SIG-M5 (cell line): ENCODE data around the gene SUGCT.
"Not testable (repeated sequence)": the region's sequence is repeated elsewhere in the genome, so short reads cannot be mapped to it uniquely, and the experiment has no call there.

ENCODE experiments used
- DNase-seq: peaks from one replicate; lab custom pipeline; 2025; lab: John Stamatoyannopoulos, UW

SUGCT gene

GRCh38 chr7:40405991-40406390 is 271.2 kb downstream of the SUGCT start:
- no peak for DNase-seq

DNA sequence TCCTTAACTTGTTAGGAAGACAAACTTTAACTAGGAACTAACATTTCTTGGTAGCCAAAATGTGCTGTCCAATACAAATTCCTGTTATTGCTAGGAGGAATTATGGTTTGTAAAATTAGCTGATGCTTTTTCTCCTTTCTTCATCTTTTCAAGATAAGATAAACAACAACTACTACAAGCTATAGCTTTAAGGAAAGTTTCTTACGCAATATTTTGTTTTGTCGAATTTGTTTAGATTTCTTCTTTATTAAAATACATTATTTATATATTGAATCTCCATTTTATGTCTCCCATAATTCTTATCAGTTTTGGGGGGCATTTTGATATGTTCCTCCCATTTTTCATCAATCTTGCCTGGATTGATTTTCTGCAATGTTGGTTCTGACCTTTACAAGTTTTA is 277.5 kb downstream of the SUGCT start:
- DNase-seq, result no peak

- DNase-seq, result not testable (repeated sequence)
These were observed 279.9 kb downstream of the SUGCT start for GRCh38 chr7:40414704-40415103.

- no peak for DNase-seq
These were observed 283.6 kb downstream of the SUGCT start for GRCh38 chr7:40418448-40418847.

DNA sequence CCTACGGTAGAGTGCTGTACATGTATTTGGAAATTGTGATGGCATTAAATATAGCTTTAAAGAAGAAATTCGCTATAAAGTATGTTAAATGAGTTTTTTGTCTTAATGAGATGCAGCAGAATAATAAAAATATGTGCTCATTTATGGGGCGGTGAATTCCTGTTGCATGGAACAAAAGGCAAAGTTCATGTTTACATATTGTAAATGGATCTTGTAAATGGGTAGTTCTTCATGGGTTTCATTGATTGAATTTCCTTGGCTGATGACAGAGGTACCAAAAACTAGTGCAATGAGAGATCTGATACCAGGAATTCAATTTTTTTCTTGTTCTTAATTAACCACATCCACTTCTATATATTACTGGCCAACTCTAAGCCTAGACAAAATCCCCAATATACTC is 284.2 kb downstream of the SUGCT start:
- no peak for DNase-seq

- DNase-seq, result no peak
These were observed 285.0 kb downstream of the SUGCT start for GRCh38 chr7:40419806-40420205.

- DNase-seq, result no peak
These were observed 286.6 kb downstream of the SUGCT start for GRCh38 chr7:40421433-40421832.

- DNase-seq, result no peak
These were observed 290.9 kb downstream of the SUGCT start for GRCh38 chr7:40425696-40426095.

DNA sequence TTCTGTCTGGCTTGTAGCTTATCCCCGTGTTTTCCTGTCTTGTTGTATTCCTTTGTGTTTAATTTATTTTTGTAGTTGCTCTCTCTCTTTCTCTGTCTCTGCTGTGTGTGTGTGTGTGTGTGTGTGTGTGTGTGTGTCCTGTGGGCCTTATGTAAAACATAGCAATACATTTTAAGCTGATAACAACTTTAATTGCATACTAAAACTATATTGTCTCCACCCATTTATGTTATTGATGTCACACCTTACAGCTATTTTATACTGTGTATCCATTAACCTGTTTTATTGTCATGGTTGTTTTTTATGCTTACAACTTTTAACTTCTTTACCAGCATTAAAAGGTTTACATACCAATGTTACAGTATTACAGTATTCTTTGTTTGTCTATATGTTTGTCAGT is 293.6 kb downstream of the SUGCT start:
- no peak for DNase-seq

- no peak for DNase-seq
These were observed 295.0 kb downstream of the SUGCT start for GRCh38 chr7:40429826-40430225.

DNA sequence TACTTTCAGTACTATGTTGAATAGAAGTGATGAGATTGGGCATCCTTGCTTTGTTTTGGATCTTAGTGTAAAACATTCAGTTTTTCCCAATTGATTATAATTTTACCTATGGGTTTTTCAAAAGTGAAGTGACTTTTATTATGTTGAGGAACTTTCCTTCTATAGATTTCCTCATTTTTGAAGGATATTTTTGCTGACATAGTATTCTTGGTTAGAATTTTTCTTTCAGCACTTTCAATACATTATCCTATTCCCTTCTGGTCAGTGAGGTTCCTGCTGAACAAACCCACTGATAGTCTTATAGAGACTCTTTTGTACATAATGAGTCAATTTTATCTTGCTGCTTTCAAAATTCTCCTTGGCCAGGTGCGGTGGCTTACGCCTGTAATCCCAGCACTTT is 297.2 kb downstream of the SUGCT start:
- DNase-seq, result no peak

DNA sequence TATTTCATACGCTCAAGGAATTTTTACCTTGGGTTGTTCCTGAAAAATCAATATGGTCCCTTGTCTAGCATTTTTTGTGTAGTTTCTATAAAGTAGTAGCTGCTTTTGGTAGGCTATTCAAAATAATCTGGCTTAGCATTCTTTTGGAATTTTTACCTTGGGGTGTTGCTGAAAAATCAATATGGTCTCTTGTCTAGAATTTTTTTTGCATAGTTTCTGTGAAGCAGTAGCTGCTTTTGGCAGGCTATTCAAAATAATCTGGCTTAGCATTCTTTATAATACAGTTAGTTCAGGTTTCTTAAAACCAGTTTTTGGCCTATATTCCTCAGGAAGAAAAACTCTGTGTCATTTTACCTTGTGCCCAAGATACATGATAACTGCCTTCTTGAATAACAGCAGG is 301.9 kb downstream of the SUGCT start:
- no peak for DNase-seq

DNA sequence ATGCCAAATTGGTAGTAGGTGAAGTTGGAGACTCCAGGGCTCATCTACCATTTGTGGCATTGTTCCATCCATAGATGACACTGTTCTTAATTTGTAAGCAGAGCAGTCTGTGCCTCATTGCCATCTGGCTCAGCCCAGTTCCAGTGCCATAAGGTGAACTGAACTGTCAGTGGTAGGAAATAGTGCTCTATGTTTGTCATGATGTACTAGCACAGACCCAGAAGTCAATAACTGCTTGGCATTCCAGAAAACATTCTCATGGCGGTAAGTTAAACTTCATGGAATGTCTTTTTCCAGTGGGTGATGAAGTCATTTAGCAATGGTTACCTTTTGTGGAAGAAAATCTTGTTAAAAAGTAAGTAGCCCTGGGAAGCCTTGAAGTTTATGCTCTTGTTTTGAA is 302.7 kb downstream of the SUGCT start:
- DNase-seq, result no peak

- no peak for DNase-seq
These were observed 303.3 kb downstream of the SUGCT start for GRCh38 chr7:40437936-40438634.

GRCh38 chr7:40439686-40440085 is 304.9 kb downstream of the SUGCT start:
- DNase-seq, result no peak

- no peak for DNase-seq
These were observed 312.5 kb downstream of the SUGCT start for GRCh38 chr7:40447345-40447744.

DNA sequence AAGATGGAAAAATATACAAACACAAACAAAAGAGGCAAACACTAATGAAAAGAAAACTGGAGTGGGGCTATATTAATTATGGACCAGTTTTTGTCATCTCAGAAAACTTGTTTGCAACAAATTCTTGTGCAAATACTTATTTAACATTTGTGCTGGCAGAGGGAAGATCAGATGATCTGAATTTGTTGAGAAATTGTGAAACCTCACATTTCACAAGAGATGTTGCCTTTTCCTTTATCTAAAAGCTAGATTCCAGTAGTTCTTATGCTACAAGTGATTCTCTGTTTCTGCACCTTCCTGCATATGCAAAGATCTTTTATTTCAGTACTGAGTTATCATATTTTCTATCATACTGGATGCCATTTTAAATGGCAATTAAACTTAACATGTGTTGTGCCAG is 320.7 kb downstream of the SUGCT start:
- DNase-seq, result no peak

DNA sequence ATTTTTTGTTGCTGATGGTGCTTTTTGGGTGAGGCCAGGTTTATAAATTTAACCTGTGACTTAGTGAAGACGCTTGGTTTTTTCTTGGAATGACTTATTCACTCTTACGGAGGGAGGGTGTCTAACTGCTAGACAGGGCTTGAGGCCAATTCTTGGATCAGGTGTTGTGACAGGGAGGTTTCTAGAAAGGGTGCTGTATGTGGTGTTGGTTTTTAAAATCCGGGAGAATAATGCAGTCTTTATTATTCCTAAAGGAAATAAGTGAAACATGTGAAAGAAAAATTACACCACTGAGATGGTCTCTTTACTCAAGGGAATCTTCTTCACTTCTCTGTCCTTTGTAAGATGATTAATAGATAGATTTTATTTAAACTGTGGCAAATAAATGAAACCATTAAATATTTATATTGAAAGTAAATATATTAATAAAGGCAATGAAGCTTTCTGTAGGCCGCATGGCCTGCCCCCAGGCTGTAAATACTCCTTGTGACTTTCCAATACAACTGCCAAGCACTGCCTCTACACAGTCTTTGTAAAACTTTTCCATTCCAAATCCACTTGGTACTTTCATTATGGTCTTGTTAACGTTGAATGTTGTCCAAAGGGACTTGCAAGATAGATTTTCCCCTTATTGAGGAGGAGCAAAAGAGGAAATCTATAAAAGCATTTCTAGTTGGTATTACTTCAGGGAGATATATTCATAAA is 323.1 kb downstream of the SUGCT start:
- no peak for DNase-seq

DNA sequence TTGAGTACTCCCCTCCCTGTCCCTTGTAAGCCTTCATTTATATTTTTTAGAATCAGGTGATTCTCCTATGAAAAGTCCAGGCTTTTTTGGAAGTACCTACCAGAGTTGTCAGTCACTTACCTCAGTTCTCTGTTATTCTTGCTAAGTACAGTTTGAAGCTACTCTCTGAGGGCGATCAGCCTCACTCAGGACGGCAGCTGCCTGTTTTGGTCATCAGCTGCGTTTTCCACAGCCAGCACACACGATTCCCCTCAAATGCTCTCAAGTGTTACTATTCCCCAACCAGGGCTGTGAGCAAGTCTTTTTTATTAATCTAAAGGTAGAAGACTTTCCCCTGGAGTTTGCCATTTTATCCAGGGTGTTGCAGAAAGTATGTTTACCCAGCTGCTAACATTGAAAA is 328.6 kb downstream of the SUGCT start:
- DNase-seq, result no peak

- DNase-seq, result no peak
These were observed 334.4 kb downstream of the SUGCT start for GRCh38 chr7:40468891-40469864.

DNA sequence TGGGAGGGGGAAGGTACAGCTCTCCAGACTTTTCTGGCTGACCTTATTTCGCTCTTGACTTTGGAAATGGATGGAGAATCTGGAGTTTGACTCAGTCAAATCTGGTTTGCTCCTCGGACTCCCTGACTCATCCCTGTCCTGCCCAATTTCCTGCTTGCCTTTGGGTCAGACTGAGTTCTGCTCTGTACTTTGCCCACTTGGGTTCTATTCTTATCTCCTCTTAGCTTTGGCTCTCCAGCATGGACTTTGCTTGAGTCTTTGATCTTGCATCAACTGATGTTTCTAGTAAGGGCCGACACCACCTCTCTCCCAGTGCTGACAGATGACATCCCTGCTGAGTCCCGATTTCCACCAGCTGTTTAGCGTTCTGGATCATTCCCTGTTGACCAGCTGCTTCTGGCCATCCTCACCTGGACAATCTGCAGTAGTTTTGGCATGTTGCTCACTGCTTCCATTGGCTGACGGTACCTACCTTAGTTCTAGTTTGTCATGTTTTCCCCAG is 335.3 kb downstream of the SUGCT start:
- DNase-seq, result no peak

- no peak for DNase-seq
These were observed 336.0 kb downstream of the SUGCT start for GRCh38 chr7:40470817-40471216.
